SU-DHL-6 (cell line): ENCODE results near the gene C19orf53.

Experiments
- CTCF ChIP-seq: fragments of 200-600 bp; sonication (generic); IDR thresholded peaks from one replicate; pipeline ENCODE4 v1.5.1; 2017; ENCODE audit warnings: antibody characterized with exemption, mild to moderate bottlenecking, low read length, moderate library complexity; ENCODE audit not compliant: insufficient read depth, poor library complexity, severe bottlenecking
- EZH2phosphoT487 ChIP-seq: fragments of 200-600 bp; sonication (generic), shearing (Covaris generic); conservative IDR thresholded peaks from 2 replicates; pipeline ENCODE4 v1.6.1; 2018; ENCODE audit warnings: mild to moderate bottlenecking, antibody characterized with exemption, low read length, moderate library complexity, mixed read lengths

DNA sequence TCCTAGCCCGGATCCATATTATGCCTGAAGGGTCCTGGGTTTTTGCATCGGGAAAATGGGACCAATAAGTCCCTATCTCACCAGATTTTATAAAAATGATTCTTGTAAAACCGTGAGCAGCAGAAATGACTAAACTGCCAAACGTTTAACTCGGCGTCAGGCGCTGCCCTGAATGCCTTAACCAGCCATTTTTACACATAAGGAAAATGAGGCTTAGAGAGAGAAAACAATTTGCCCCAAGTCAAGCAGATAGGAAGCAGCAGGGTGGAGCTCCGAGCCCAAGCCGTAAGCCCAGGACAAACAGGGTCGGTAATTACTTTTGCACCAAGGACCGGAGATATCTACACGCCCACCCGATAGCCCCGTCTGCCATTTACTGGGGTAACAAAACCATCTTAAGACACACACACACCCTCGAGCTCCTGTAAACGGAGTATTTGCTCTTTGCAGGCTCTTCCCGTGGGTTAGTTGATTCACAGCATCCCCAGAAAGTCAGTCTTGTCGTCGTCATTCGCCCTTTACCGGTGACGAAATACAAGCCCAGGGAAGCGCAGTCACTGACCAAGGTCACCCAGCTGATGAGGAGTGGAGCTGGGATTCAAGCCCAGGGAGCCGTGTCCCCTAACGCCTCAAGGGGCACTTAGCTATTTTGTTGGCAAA is 26.0 kb upstream of the C19orf53 start:
- no peak for TF ChIP-seq CTCF
- no peak for TF ChIP-seq EZH2phosphoT487
